ENCODE results near the gene SPPL3.

Gene SPPL3

DNA sequence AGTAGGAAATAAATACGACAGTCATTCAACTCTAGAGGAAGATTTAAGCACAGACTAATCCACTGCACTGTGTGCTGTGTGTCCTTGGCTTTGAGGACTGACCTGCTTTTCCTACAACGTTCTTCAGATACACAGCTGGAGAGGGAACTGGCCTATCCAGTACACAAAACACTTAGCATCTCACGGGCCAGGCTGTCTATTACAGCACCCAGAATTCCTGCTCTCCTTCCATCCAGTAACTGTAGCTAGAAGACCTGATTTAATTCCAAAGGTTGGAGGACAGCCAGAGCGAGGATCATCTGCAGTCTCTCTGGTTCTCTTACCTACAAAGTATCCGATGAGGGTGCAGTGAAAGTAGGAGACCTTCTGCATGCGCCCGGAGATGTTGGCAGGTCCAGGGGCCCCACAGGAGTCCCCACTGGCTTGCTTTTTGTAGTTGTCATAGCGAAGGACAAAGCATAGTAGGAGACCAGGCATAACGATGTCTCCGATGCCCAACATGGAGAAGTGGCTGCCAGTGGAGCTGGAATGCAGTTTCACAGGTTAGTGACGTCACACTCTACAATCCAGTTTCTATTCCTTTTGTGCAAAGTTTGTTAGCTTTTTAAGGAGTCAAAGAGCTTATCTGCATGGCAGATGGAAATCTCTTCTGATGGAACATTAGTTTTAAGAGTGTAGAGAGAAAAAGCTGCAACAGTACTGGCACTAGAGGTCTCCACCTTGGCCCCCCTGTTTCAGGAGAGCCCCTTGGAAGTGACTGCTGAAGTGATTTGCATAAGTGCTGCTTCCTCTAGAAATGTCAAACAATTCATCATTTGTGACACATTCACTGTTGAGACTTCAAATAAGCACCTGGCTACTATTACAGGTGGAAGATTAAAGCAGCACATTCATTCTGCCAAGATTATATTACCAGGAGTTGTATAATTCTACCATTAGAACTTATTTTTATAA is 136.8 kb downstream of the SPPL3 start:
- no peak overlapping the region for H3K27ac ChIP-seq
- TF ChIP-seq ZFX (IDR thresholded peaks at IDR 0.05): no peak
- TF ChIP-seq, protein P1, sequence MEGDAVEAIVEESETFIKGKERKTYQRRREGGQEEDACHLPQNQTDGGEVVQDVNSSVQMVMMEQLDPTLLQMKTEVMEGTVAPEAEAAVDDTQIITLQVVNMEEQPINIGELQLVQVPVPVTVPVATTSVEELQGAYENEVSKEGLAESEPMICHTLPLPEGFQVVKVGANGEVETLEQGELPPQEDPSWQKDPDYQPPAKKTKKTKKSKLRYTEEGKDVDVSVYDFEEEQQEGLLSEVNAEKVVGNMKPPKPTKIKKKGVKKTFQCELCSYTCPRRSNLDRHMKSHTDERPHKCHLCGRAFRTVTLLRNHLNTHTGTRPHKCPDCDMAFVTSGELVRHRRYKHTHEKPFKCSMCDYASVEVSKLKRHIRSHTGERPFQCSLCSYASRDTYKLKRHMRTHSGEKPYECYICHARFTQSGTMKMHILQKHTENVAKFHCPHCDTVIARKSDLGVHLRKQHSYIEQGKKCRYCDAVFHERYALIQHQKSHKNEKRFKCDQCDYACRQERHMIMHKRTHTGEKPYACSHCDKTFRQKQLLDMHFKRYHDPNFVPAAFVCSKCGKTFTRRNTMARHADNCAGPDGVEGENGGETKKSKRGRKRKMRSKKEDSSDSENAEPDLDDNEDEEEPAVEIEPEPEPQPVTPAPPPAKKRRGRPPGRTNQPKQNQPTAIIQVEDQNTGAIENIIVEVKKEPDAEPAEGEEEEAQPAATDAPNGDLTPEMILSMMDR (conservative IDR thresholded peaks at IDR 0.05): no peak

DNA sequence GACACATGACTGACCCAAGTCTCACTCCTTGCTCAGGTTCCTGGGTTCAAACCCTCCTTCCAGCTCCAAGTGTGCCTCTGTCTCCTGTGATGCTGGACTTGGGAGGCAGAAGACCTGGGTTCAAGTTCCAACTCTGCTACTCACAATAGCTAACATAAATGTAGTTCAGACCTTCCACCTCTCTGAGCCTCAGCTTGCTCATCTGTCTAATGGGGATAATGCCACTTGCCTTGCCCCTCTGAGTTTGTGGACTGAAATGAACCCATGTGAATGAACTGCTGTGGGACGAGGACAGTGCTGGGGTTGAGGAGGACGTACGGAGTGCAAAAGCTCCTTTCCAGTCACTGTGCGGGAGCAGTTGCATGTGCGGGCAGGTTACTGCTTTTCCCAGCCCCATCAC is 137.6 kb downstream of the SPPL3 start:
- no peak overlapping the region for H3K27ac ChIP-seq
- no peak for TF ChIP-seq ZFX (IDR thresholded peaks at IDR 0.05)
- TF ChIP-seq, protein P1 (conservative IDR thresholded peaks at IDR 0.05): no peak

DNA sequence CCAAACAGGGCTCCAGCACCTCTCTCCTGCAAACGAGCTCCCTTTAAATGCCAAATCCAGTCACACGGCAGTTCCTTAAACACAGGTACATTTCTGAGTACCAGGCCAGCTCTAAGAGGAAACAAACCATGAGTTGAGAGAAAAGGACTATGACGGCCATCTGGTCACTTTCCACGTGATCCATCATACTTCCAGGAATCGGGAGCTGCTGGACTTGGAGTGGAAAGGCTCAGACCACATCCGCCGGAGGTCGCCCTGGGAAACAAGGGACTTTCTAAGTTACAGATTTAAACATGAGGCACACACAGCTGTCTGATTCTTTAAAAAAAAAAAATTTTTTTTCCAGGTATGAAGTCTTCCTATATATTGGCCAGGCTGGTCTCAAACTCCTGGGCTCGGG is 139.3 kb downstream of the SPPL3 start:
- no peak overlapping the region for H3K27ac ChIP-seq

DNA sequence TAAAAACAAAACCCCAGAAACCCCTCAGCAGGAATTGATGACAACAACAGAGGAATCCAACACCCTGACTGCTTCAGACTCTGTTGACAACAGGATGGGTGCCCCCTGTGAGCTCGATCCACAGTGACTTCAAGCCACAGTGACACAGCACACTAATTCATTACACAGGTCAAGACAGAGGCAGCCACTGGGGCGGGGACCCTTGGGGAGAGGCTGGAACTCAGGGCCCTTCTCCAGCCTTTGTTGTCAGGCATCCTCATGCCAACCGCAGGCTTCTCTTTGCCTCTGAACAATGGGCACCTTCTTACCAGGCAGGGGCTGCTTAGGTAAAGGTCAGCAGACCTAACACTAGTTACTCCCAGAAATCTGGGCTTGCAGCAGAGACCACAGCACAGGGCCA is 140.9 kb downstream of the SPPL3 start:
- no peak overlapping the region for H3K27ac ChIP-seq
- no peak for TF ChIP-seq ZFX (IDR thresholded peaks at IDR 0.05)
- TF ChIP-seq, protein P1 (conservative IDR thresholded peaks at IDR 0.05): no peak

More for the DNA sequence above, 139.3 kb downstream of the SPPL3 start:
- TF ChIP-seq, protein P1 (conservative IDR thresholded peaks at IDR 0.05): no peak
- TF ChIP-seq ZFX (IDR thresholded peaks at IDR 0.05): no peak

DNA sequence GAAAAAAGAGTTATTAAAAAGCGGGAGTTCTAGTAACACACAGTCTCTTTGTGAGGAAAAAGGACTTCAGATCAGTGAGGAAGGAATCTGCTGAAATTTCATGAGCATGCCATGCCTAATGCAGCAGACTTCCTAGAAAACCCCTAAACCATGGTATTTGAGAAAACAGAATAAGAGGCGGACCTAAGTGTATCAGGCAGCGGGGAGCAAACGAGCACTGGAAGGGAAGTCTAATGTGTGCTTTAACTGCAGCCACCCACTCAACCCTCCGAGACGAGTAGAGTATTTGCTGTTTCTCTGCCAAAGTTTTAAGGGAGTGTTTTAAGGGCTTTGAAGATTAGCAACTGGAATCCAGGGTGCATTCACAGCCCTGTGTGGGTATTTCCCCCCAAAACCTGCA is 142.1 kb downstream of the SPPL3 start:
- H3K27ac ChIP-seq: no peak overlapping the region
- TF ChIP-seq, protein P1 (conservative IDR thresholded peaks at IDR 0.05): no peak
- no peak for TF ChIP-seq ZFX (IDR thresholded peaks at IDR 0.05)

DNA sequence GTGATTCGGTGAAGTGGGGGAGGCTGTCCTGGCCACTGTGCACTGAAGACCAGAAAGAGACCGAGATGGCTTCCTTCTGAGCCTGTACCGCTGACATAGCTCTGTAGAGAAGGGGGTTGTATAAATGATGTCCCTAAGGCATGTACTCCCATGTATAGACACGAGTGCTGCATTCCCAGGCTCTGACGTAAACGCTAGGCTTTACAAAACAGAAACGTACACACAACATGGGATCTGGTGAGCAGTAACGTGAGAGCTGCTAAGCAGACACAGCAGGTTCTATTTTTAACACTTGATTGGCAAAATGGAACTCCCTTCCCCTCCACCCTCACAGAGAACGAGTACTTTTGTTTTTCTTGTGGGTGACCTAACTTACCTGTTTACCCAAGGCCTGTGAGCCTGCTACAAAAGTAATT is 142.6 kb downstream of the SPPL3 start:
- TF ChIP-seq ZFX (IDR thresholded peaks at IDR 0.05): no peak
- TF ChIP-seq, protein P1 (conservative IDR thresholded peaks at IDR 0.05): no peak

More for the DNA sequence above, 142.6 kb downstream of the SPPL3 start:
- no peak overlapping the region for H3K27ac ChIP-seq

Data from C4-2B (cell line).